Measurements from ENCODE around the gene ADM5. TPM values are rescaled to one million over a fixed set of nuclear protein-coding genes. Genes with fewer than 3 reads are reported as not detected.

The ADM5 gene
- total and polyA plus RNA-seq, 7 donors: 0.49 to 3.1 (median 1.5) TPM; not detected in 2

- no peaks in the 10 kb centered on the region for H3K36me3 ChIP-seq
- no peaks in the 10 kb centered on the region for H3K4me1 ChIP-seq
- H3K4me3 ChIP-seq: no peak overlapping the region
- no peak overlapping the region for H3K27ac ChIP-seq
- intact Hi-C loops (cut with DNase I): no loop called here
- no peaks in the 10 kb centered on the region for H3K9me3 ChIP-seq
- WGBS, 2 donors: 68 to 85% methylated on average over 5 of the region's 5 CpGs
- no peak for DNase-seq
- peaks cover 0 to 6% (median 6%) of the 10 kb centered on the region in 3 donors for H3K27me3 ChIP-seq
- TF ChIP-seq CTCF (IDR thresholded peaks at IDR 0.05) (no peak), EP300 (IDR thresholded peaks at IDR 0.05) (no peak)
These were observed 10.0 kb downstream of the ADM5 start for GRCh38 chr19:49699364-49699763.

DNA sequence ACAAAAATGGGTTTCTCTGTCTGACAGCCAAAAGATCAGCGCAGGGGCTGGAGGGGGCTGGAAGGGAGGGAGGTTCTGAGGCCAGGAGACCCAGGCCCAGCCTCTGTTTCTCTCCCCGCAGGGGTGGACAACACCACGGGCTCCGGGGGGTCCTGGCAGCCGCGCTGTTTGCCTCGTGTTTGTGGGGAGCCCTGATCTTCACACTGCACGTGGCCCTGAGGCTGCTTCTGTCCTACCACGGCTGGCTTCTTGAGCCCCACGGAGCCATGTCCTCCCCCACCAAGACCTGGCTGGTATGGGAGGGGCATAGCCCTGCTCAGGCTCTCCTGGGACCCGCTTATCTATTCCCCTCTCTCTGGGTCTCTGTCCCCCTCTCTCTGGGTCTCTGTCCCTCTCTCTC lies 11.2 kb downstream of the ADM5 start:
- Histone ChIP-seq H3K9me3 (no peaks in the 10 kb centered on the region), H3K27me3 (peaks cover 0 to 6% (median 6%) of the 10 kb centered on the region in 3 donors), H3K36me3 (no peaks in the 10 kb centered on the region), H3K4me3 (no peak overlapping the region), H3K27ac (no peak overlapping the region), H3K4me1 (no peaks in the 10 kb centered on the region)
- no peak for DNase-seq
- intact Hi-C loops (cut with DNase I): no loop called here
- no peak for TF ChIP-seq POLR2AphosphoS5 (IDR thresholded peaks at IDR 0.05)
- no peak for TF ChIP-seq CTCF (IDR thresholded peaks at IDR 0.05)
- TF ChIP-seq EP300 (IDR thresholded peaks at IDR 0.05): no peak
- TF ChIP-seq POLR2A (IDR thresholded peaks at IDR 0.05): no peak
- WGBS, 2 donors: 53 to 65% methylated on average over 11 of the region's 11 CpGs

- H3K4me3 ChIP-seq: no peak overlapping the region
- TF ChIP-seq POLR2A (IDR thresholded peaks at IDR 0.05) (no peak), POLR2AphosphoS5 (IDR thresholded peaks at IDR 0.05) (no peak), EP300 (IDR thresholded peaks at IDR 0.05) (no peak), CTCF (IDR thresholded peaks at IDR 0.05) (no peak)
- H3K9me3 ChIP-seq: no peaks in the 10 kb centered on the region
- H3K36me3 ChIP-seq: no peaks in the 10 kb centered on the region
- 17 to 47% methylated on average over 40 of the region's 40 CpGs for WGBS, 2 donors
- no peak for DNase-seq
- intact Hi-C loops (cut with DNase I): no loop called here
- H3K27ac ChIP-seq: no peak overlapping the region
- H3K4me1 ChIP-seq: no peaks in the 10 kb centered on the region
- peaks cover 0 to 6% (median 6%) of the 10 kb centered on the region in 3 donors for H3K27me3 ChIP-seq
These were observed 11.9 kb downstream of the ADM5 start for GRCh38 chr19:49701271-49701786.

- H3K27ac ChIP-seq: no peak overlapping the region
- H3K27me3 ChIP-seq: peaks cover 0 to 6% (median 6%) of the 10 kb centered on the region in 3 donors
- H3K36me3 ChIP-seq: no peaks in the 10 kb centered on the region
- no peak for TF ChIP-seq CTCF (IDR thresholded peaks at IDR 0.05)
- H3K4me1 ChIP-seq: no peaks in the 10 kb centered on the region
- no peak for DNase-seq
- H3K4me3 ChIP-seq: no peak overlapping the region
- no peaks in the 10 kb centered on the region for H3K9me3 ChIP-seq
- intact Hi-C loops (cut with DNase I): no loop called here
- WGBS, 2 donors: 83 to 88% methylated on average over 22 of the region's 22 CpGs
These were observed 15.7 kb downstream of the ADM5 start for GRCh38 chr19:49704888-49705642.

DNA sequence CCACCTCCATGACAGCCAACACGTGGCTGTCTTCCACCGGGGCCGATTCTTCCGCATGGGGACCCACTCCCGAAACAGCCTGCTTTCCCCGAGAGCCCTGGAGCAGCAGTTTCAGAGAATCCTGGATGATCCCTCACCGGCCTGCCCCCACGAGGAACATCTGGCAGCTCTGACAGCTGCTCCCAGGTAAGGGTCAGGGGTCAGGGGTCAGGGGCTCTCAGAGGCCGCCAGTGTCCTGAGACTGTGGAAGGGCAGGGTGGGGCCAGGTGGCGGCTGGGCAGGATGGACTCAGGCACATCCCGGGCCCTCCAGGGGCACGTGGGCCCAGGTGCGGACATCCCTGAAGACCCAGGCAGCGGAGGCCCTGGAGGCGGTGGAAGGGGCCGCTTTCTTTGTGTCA lies 16.5 kb downstream of the ADM5 start:
- no peaks in the 10 kb centered on the region for H3K36me3 ChIP-seq
- intact Hi-C loops (cut with DNase I): no loop called here
- no peaks in the 10 kb centered on the region for H3K4me1 ChIP-seq
- H3K27me3 ChIP-seq: peaks cover 0 to 6% (median 6%) of the 10 kb centered on the region in 3 donors
- no peak overlapping the region for H3K27ac ChIP-seq
- H3K4me3 ChIP-seq: no peak overlapping the region
- no peak for TF ChIP-seq POLR2A (IDR thresholded peaks at IDR 0.05)
- no peak for TF ChIP-seq EP300 (IDR thresholded peaks at IDR 0.05)
- no peak for TF ChIP-seq POLR2AphosphoS5 (IDR thresholded peaks at IDR 0.05)
- TF ChIP-seq CTCF (IDR thresholded peaks at IDR 0.05): no peak
- 81 to 90% methylated on average over 16 of the region's 16 CpGs for WGBS, 2 donors
- H3K9me3 ChIP-seq: no peaks in the 10 kb centered on the region
- no peak for DNase-seq
